SK-N-MC (cell line): ENCODE data around the gene MST1.

ENCODE experiments used
- DNase-seq: peaks from one replicate; pipeline ENCODE4 v3.0.0-alpha.2; 2011; ENCODE audit warnings: low read depth, low spot score
- H3K27ac ChIP-seq: fragments of 200-600 bp; sonication (generic); 2 replicates; pipeline ENCODE4 v1.5.1; 2016; ENCODE audit warnings: mixed run types
- H3K36me3 ChIP-seq: fragments of 200-600 bp; sonication (generic); 2 replicates; pipeline ENCODE4 v1.6.1; 2017; ENCODE audit warnings: antibody characterized with exemption, low read length, mixed read lengths; ENCODE audit not compliant: insufficient read depth
- H3K4me3 ChIP-seq: fragments of 200-600 bp; sonication (generic); 2 replicates; pipeline ENCODE4 v1.5.1; 2016
- H3K9ac ChIP-seq: fragments of 200-600 bp; sonication (generic); 2 replicates; pipeline ENCODE4 v1.8.0; 2017; ENCODE audit warnings: mixed run types, mixed read lengths; ENCODE audit not compliant: insufficient read length
- H3K9me3 ChIP-seq: fragments of 200-600 bp; sonication (generic); 2 replicates; pipeline ENCODE4 v1.6.1; 2017; ENCODE audit warnings: low read depth, mild to moderate bottlenecking, antibody characterized with exemption, low read length, moderate library complexity, mixed read lengths
- EZH2 ChIP-seq: fragments of 200-600 bp; sonication (generic); IDR thresholded peaks from one replicate; pipeline ENCODE4 v1.6.1; 2017; ENCODE audit warnings: antibody characterized with exemption
- FOXP2 ChIP-seq: optimal IDR thresholded peaks from 2 replicates; pipeline ENCODE3; 2011; ENCODE audit warnings: mild to moderate bottlenecking, moderate library complexity; ENCODE audit not compliant: insufficient read depth; ENCODE audit errors: extremely low read length, control extremely low read depth
- POLR2AphosphoS5 ChIP-seq: IDR thresholded peaks from 2 replicates; pipeline ENCODE4 v1.6.1; 2012; ENCODE audit warnings: mild to moderate bottlenecking, low read depth, low read length, borderline replicate concordance

Gene MST1

GRCh38 chr3:49657208-49657915, 31.9 kb downstream of the MST1 start:
- H3K27ac ChIP-seq, result no peak overlapping the region
- no peaks in the 10 kb centered on the region for H3K9me3 ChIP-seq
- DNase-seq, result no peak
- no peak overlapping the region for H3K4me3 ChIP-seq
- no peak overlapping the region for H3K9ac ChIP-seq
- no peak for TF ChIP-seq EZH2
- TF ChIP-seq FOXP2, result no peak
- H3K36me3 ChIP-seq, result no peaks in the 10 kb centered on the region

- Histone ChIP-seq H3K9me3 (no peaks in the 10 kb centered on the region), H3K9ac (no peak overlapping the region), H3K27ac (no peak overlapping the region), H3K4me3 (no peak overlapping the region), H3K36me3 (no peaks in the 10 kb centered on the region)
- DNase-seq, result no peak
- TF ChIP-seq FOXP2, result no peak
- TF ChIP-seq EZH2, result no peak
- TF ChIP-seq POLR2AphosphoS5, result no peak
Observed at GRCh38 chr3:49656541-49657112, 32.6 kb downstream of the MST1 start.

GRCh38 chr3:49655731-49656285, 33.5 kb downstream of the MST1 start:
- Histone ChIP-seq H3K9ac (no peak overlapping the region), H3K9me3 (no peaks in the 10 kb centered on the region), H3K36me3 (no peaks in the 10 kb centered on the region), H3K27ac (no peak overlapping the region), H3K4me3 (no peak overlapping the region)
- TF ChIP-seq EZH2, result no peak
- TF ChIP-seq FOXP2, result no peak
- no peak for TF ChIP-seq POLR2AphosphoS5
- DNase-seq, result no peak

- Histone ChIP-seq H3K27ac (no peak overlapping the region), H3K9ac (no peak overlapping the region), H3K9me3 (no peaks in the 10 kb centered on the region), H3K36me3 (no peaks in the 10 kb centered on the region), H3K4me3 (no peak overlapping the region)
- DNase-seq, result no peak
- no peak for TF ChIP-seq POLR2AphosphoS5
- TF ChIP-seq FOXP2, result no peak
- TF ChIP-seq EZH2, result no peak
Observed at GRCh38 chr3:49654955-49655556, 34.2 kb downstream of the MST1 start.

GRCh38 chr3:49654176-49654825, 35.0 kb downstream of the MST1 start:
- Histone ChIP-seq H3K36me3 (no peaks in the 10 kb centered on the region), H3K27ac (no peak overlapping the region), H3K9me3 (no peaks in the 10 kb centered on the region), H3K4me3 (no peak overlapping the region), H3K9ac (no peak overlapping the region)
- TF ChIP-seq FOXP2 (no peak), EZH2 (no peak), POLR2AphosphoS5 (no peak)
- DNase-seq, result no peak

GRCh38 chr3:49653621-49654020, 35.7 kb downstream of the MST1 start:
- no peak overlapping the region for H3K9ac ChIP-seq
- H3K27ac ChIP-seq, result no peak overlapping the region
- no peak overlapping the region for H3K4me3 ChIP-seq
- H3K9me3 ChIP-seq, result no peaks in the 10 kb centered on the region
- H3K36me3 ChIP-seq, result no peaks in the 10 kb centered on the region
- DNase-seq, result no peak
- TF ChIP-seq FOXP2 (no peak), POLR2AphosphoS5 (no peak), EZH2 (no peak)

GRCh38 chr3:49652903-49653415, 36.3 kb downstream of the MST1 start:
- TF ChIP-seq POLR2AphosphoS5, result no peak
- TF ChIP-seq FOXP2, result no peak
- no peak for TF ChIP-seq EZH2

GRCh38 chr3:49652218-49652902, 36.9 kb downstream of the MST1 start:
- Histone ChIP-seq H3K36me3 (no peaks in the 10 kb centered on the region), H3K9ac (no peak overlapping the region), H3K9me3 (no peaks in the 10 kb centered on the region), H3K27ac (no peak overlapping the region), H3K4me3 (no peak overlapping the region)
- no peak for DNase-seq
- TF ChIP-seq EZH2, result no peak
- no peak for TF ChIP-seq POLR2AphosphoS5
- no peak for TF ChIP-seq FOXP2

More at GRCh38 chr3:49652903-49653415, 36.3 kb downstream of the MST1 start:
- Histone ChIP-seq H3K9ac (no peak overlapping the region), H3K9me3 (no peaks in the 10 kb centered on the region), H3K4me3 (no peak overlapping the region), H3K27ac (no peak overlapping the region), H3K36me3 (no peaks in the 10 kb centered on the region)
- no peak for DNase-seq

- no peak for DNase-seq
- Histone ChIP-seq H3K27ac (no peak overlapping the region), H3K36me3 (no peaks in the 10 kb centered on the region), H3K4me3 (no peak overlapping the region), H3K9ac (no peak overlapping the region), H3K9me3 (no peaks in the 10 kb centered on the region)
- TF ChIP-seq POLR2AphosphoS5 (no peak), FOXP2 (no peak), EZH2 (no peak)
Observed at GRCh38 chr3:49650637-49651036, 38.6 kb downstream of the MST1 start.
